HEK293 (cell line): ENCODE data around the gene TBC1D30.

Experiments used
- HOXC10 ChIP-seq: sonication (generic); formaldehyde crosslinking; IDR thresholded peaks from 2 replicates; pipeline ENCODE4 v1.8.1; 2023; ENCODE audit warnings: mild to moderate bottlenecking, missing genetic modification reagents
- IKZF3 ChIP-seq: fragments of 450-650 bp; IDR thresholded peaks from 2 replicates; pipeline ENCODE4 v1.5.0; 2018; ENCODE audit warnings: missing biosample characterization, mild to moderate bottlenecking, missing genetic modification characterization, moderate library complexity
- KLF7 ChIP-seq: fragments of 450-650 bp; formaldehyde crosslinking; IDR thresholded peaks from 2 replicates; pipeline ENCODE4 v1.5.1; 2016; ENCODE audit warnings: missing biosample characterization, missing genetic modification characterization, borderline replicate concordance
- ZIC2 ChIP-seq: fragments of 450-650 bp; formaldehyde crosslinking; IDR thresholded peaks from 2 replicates; pipeline ENCODE4 v1.5.1; 2016; ENCODE audit warnings: missing biosample characterization, missing genetic modification characterization
- ZNF146 ChIP-seq: fragments of 450-650 bp; formaldehyde crosslinking; IDR thresholded peaks from 2 replicates; pipeline ENCODE4 v1.5.1; 2016; ENCODE audit warnings: missing biosample characterization, missing genetic modification characterization
- ZNF155 ChIP-seq: fragments of 450-650 bp; formaldehyde crosslinking; IDR thresholded peaks from 2 replicates; pipeline ENCODE4 v1.5.1; 2016; ENCODE audit warnings: missing biosample characterization, missing genetic modification characterization
- ZNF174 ChIP-seq: fragments of 450-650 bp; formaldehyde crosslinking; IDR thresholded peaks from 2 replicates; pipeline ENCODE4 v1.5.0; 2017; ENCODE audit warnings: missing biosample characterization, mild to moderate bottlenecking, missing genetic modification characterization
- ZNF280C ChIP-seq: fragments of 450-650 bp; formaldehyde crosslinking; IDR thresholded peaks from 2 replicates; pipeline ENCODE4 v1.5.1; 2016; ENCODE audit warnings: missing biosample characterization, missing genetic modification characterization
- ZNF335 ChIP-seq: fragments of 450-650 bp; formaldehyde crosslinking; conservative IDR thresholded peaks from 2 replicates; pipeline ENCODE4 v1.5.1; 2016; ENCODE audit warnings: missing biosample characterization, missing genetic modification characterization
- ZNF354C ChIP-seq: fragments of 450-650 bp; formaldehyde crosslinking; IDR thresholded peaks from 2 replicates; pipeline ENCODE4 v1.5.1; 2016; ENCODE audit warnings: missing biosample characterization, missing genetic modification characterization, low read depth, borderline replicate concordance
- ZNF404 ChIP-seq: fragments of 450-650 bp; formaldehyde crosslinking; IDR thresholded peaks from 2 replicates; pipeline ENCODE4 v1.5.1; 2017; ENCODE audit warnings: missing biosample characterization, missing genetic modification characterization
- ZNF433 ChIP-seq: fragments of 450-650 bp; formaldehyde crosslinking; IDR thresholded peaks from 2 replicates; pipeline ENCODE4 v1.5.1; 2016; ENCODE audit warnings: missing biosample characterization, missing genetic modification characterization, low read depth
- ZNF501 ChIP-seq: fragments of 450-650 bp; formaldehyde crosslinking; IDR thresholded peaks from 2 replicates; pipeline ENCODE4 v1.5.1; 2016; ENCODE audit warnings: missing biosample characterization, missing genetic modification characterization
- ZNF510 ChIP-seq: fragments of 450-650 bp; formaldehyde crosslinking; IDR thresholded peaks from 2 replicates; pipeline ENCODE4 v1.5.1; 2018; ENCODE audit warnings: mild to moderate bottlenecking, missing genetic modification characterization, missing biosample characterization; ENCODE audit not compliant: insufficient replicate concordance
- ZNF513 ChIP-seq: fragments of 450-650 bp; IDR thresholded peaks from 2 replicates; pipeline ENCODE4 v1.5.1; 2018; ENCODE audit warnings: missing biosample characterization, missing genetic modification characterization
- ZNF600 ChIP-seq: fragments of 450-650 bp; formaldehyde crosslinking; IDR thresholded peaks from 2 replicates; pipeline ENCODE4 v1.5.1; 2016; ENCODE audit warnings: missing biosample characterization, missing genetic modification characterization
- ZNF660 ChIP-seq: fragments of 450-650 bp; IDR thresholded peaks from 2 replicates; pipeline ENCODE4 v1.5.1; 2018; ENCODE audit warnings: missing biosample characterization, mild to moderate bottlenecking, missing genetic modification characterization
- ZSCAN30 ChIP-seq: fragments of 450-650 bp; IDR thresholded peaks from 2 replicates; pipeline ENCODE4 v1.5.1; 2018; ENCODE audit warnings: missing biosample characterization, mild to moderate bottlenecking, missing genetic modification characterization, moderate library complexity
- TF ChIP-seq, protein P1 (sequence below): fragments of 450-650 bp; formaldehyde crosslinking; IDR thresholded peaks from 2 replicates; pipeline ENCODE4 v1.5.1; 2016; ENCODE audit warnings: missing biosample characterization, missing genetic modification characterization
- TF ChIP-seq, protein P2 (sequence below): IDR thresholded peaks from 2 replicates; pipeline ENCODE4 v1.6.1; 2011; ENCODE audit warnings: mild to moderate bottlenecking, low read depth, low read length, borderline replicate concordance
- TF ChIP-seq, protein P3 (sequence below): fragments of 450-650 bp; formaldehyde crosslinking; IDR thresholded peaks from 2 replicates; pipeline ENCODE4 v1.5.1; 2017; ENCODE audit warnings: missing biosample characterization, missing genetic modification characterization
- TF ChIP-seq, protein P4 (sequence below): fragments of 450-650 bp; formaldehyde crosslinking; IDR thresholded peaks from 2 replicates; pipeline ENCODE4 v1.5.1; 2016; ENCODE audit warnings: missing biosample characterization, missing genetic modification characterization, low read depth
- TF ChIP-seq, protein P5 (sequence below): fragments of 450-650 bp; formaldehyde crosslinking; IDR thresholded peaks from 2 replicates; pipeline ENCODE4 v1.5.1; 2016; ENCODE audit warnings: missing biosample characterization, missing genetic modification characterization

Gene TBC1D30

GRCh38 chr12:64780531-64781279 lies 43.7 kb upstream of the TBC1D30 start (continued):
- TF ChIP-seq ZNF660 (tag by site-specific recombination) (0 out of 2 replicates have a peak, but pooled peaks have one; percentile 27), IKZF3 (peak; percentile 54; the same call in 1 of the 2 replicates), ZNF335 (no peak), ZNF501 (tag by site-specific recombination) (peak; percentile 76; the same call in 1 of the 2 replicates), ZNF146 (tag by site-specific recombination) (no peak), ZNF155 (tag by site-specific recombination) (no peak), ZNF354C (tag by site-specific recombination) (no peak), KLF7 (no peak), ZNF433 (no peak), ZNF513 (no peak), ZSCAN30 (peak; percentile 55; the same call in 1 of the 2 replicates), ZNF600 (peak; percentile 98), ZNF174 (tag by site-specific recombination) (no peak), ZIC2 (tag by site-specific recombination) (peak; percentile 62), ZNF280C (tag by site-specific recombination) (no peak), ZNF404 (tag by site-specific recombination) (no peak), ZNF510 (tag by site-specific recombination) (no peak), HOXC10 (no peak)
- TF ChIP-seq, protein P1, sequence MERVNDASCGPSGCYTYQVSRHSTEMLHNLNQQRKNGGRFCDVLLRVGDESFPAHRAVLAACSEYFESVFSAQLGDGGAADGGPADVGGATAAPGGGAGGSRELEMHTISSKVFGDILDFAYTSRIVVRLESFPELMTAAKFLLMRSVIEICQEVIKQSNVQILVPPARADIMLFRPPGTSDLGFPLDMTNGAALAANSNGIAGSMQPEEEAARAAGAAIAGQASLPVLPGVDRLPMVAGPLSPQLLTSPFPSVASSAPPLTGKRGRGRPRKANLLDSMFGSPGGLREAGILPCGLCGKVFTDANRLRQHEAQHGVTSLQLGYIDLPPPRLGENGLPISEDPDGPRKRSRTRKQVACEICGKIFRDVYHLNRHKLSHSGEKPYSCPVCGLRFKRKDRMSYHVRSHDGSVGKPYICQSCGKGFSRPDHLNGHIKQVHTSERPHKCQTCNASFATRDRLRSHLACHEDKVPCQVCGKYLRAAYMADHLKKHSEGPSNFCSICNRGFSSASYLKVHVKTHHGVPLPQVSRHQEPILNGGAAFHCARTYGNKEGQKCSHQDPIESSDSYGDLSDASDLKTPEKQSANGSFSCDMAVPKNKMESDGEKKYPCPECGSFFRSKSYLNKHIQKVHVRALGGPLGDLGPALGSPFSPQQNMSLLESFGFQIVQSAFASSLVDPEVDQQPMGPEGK (tag by site-specific recombination): peak; percentile 49; the same call in 1 of the 2 replicates
- TF ChIP-seq, protein P2, sequence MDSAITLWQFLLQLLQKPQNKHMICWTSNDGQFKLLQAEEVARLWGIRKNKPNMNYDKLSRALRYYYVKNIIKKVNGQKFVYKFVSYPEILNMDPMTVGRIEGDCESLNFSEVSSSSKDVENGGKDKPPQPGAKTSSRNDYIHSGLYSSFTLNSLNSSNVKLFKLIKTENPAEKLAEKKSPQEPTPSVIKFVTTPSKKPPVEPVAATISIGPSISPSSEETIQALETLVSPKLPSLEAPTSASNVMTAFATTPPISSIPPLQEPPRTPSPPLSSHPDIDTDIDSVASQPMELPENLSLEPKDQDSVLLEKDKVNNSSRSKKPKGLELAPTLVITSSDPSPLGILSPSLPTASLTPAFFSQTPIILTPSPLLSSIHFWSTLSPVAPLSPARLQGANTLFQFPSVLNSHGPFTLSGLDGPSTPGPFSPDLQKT: no peak
- TF ChIP-seq, protein P3, sequence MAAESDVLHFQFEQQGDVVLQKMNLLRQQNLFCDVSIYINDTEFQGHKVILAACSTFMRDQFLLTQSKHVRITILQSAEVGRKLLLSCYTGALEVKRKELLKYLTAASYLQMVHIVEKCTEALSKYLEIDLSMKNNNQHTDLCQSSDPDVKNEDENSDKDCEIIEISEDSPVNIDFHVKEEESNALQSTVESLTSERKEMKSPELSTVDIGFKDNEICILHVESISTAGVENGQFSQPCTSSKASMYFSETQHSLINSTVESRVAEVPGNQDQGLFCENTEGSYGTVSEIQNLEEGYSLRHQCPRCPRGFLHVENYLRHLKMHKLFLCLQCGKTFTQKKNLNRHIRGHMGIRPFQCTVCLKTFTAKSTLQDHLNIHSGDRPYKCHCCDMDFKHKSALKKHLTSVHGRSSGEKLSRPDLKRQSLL: 0 out of 2 replicates have a peak, but pooled peaks have one; percentile 66
- TF ChIP-seq, protein P4, sequence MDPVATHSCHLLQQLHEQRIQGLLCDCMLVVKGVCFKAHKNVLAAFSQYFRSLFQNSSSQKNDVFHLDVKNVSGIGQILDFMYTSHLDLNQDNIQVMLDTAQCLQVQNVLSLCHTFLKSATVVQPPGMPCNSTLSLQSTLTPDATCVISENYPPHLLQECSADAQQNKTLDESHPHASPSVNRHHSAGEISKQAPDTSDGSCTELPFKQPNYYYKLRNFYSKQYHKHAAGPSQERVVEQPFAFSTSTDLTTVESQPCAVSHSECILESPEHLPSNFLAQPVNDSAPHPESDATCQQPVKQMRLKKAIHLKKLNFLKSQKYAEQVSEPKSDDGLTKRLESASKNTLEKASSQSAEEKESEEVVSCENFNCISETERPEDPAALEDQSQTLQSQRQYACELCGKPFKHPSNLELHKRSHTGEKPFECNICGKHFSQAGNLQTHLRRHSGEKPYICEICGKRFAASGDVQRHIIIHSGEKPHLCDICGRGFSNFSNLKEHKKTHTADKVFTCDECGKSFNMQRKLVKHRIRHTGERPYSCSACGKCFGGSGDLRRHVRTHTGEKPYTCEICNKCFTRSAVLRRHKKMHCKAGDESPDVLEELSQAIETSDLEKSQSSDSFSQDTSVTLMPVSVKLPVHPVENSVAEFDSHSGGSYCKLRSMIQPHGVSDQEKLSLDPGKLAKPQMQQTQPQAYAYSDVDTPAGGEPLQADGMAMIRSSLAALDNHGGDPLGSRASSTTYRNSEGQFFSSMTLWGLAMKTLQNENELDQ (tag by site-specific recombination): no peak
- TF ChIP-seq, protein P5, sequence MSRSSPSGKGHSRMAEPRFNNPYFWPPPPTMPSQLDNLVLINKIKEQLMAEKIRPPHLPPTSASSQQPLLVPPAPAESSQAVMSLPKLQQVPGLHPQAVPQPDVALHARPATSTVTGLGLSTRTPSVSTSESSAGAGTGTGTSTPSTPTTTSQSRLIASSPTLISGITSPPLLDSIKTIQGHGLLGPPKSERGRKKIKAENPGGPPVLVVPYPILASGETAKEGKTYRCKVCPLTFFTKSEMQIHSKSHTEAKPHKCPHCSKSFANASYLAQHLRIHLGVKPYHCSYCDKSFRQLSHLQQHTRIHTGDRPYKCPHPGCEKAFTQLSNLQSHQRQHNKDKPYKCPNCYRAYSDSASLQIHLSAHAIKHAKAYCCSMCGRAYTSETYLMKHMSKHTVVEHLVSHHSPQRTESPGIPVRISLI: no peak
